ENCODE results near the gene PTGR2.
"Not testable (repeated sequence)": the region's sequence is repeated elsewhere in the genome, so short reads cannot be mapped to it uniquely, and the experiment has no call there.

Gene PTGR2

GRCh38 chr14:73833530-73834260, 17.9 kb upstream of the PTGR2 start:
- no peak for DNase-seq

- no peak for DNase-seq
Observed at GRCh38 chr14:73834261-73834625, 17.4 kb upstream of the PTGR2 start.

- DNase-seq, result not testable (repeated sequence)
Observed at GRCh38 chr14:73838293-73839034, 13.2 kb upstream of the PTGR2 start.

- no peak for DNase-seq
Observed at GRCh38 chr14:73842201-73842600, 9.4 kb upstream of the PTGR2 start.

GRCh38 chr14:73842851-73843250, 8.8 kb upstream of the PTGR2 start:
- DNase-seq, result no peak

GRCh38 chr14:73843296-73843695, 8.3 kb upstream of the PTGR2 start:
- no peak for DNase-seq

- no peak for DNase-seq
Observed at GRCh38 chr14:73846947-73847346, 4.7 kb upstream of the PTGR2 start.

GRCh38 chr14:73851000-73851399, 631 bp upstream of the PTGR2 start:
- no peak for DNase-seq

GRCh38 chr14:73859145-73859544, 7.5 kb downstream of the PTGR2 start:
- DNase-seq, result no peak

GRCh38 chr14:73861073-73861472, 9.4 kb downstream of the PTGR2 start:
- no peak for DNase-seq

GRCh38 chr14:73862480-73862879, 10.8 kb downstream of the PTGR2 start:
- DNase-seq, result no peak

- DNase-seq, result no peak
Observed at GRCh38 chr14:73863209-73863608, 11.6 kb downstream of the PTGR2 start.

GRCh38 chr14:73865534-73866113, 14.0 kb downstream of the PTGR2 start:
- no peak for DNase-seq

- not testable (repeated sequence) for DNase-seq
Observed at GRCh38 chr14:73869754-73870153, 18.1 kb downstream of the PTGR2 start.

GRCh38 chr14:73870525-73871235, 19.0 kb downstream of the PTGR2 start:
- no peak for DNase-seq

- DNase-seq, result no peak
Observed at GRCh38 chr14:73873660-73874059, 22.0 kb downstream of the PTGR2 start.

GRCh38 chr14:73877790-73878189, 26.2 kb downstream of the PTGR2 start:
- no peak for DNase-seq

- DNase-seq, result no peak
Observed at GRCh38 chr14:73878436-73878835, 26.8 kb downstream of the PTGR2 start.

- no peak for DNase-seq
Observed at GRCh38 chr14:73879027-73879426, 27.4 kb downstream of the PTGR2 start.

GRCh38 chr14:73884438-73885190, 33.0 kb downstream of the PTGR2 start:
- no peak for DNase-seq

GRCh38 chr14:73886449-73887317, 35.1 kb downstream of the PTGR2 start, which contains the start of gene ZNF410:
ZNF410 (plus strand) TSS chr14:73886859; CDS start chr14:73892176, 5,317 bp downstream.
- peak; percentile 91 for DNase-seq

- no peak for DNase-seq
Observed at GRCh38 chr14:73887318-73887616, 35.6 kb downstream of the PTGR2 start.
